ENCODE measurements around the gene C6orf62. TPM values are rescaled to one million over a fixed set of nuclear protein-coding genes. Genes with fewer than 3 reads are reported as not detected.
A peak's percentile ranks its signal among the peaks of the same experiment; 100 is the strongest.
"Not testable (repeated sequence)": the region's sequence is repeated elsewhere in the genome, so short reads cannot be mapped to it uniquely, and the experiment has no call there.

The C6orf62 gene
- total and polyA plus RNA-seq, 4 donors = 29.6 to 58.6 (median 49.4) TPM

DNA sequence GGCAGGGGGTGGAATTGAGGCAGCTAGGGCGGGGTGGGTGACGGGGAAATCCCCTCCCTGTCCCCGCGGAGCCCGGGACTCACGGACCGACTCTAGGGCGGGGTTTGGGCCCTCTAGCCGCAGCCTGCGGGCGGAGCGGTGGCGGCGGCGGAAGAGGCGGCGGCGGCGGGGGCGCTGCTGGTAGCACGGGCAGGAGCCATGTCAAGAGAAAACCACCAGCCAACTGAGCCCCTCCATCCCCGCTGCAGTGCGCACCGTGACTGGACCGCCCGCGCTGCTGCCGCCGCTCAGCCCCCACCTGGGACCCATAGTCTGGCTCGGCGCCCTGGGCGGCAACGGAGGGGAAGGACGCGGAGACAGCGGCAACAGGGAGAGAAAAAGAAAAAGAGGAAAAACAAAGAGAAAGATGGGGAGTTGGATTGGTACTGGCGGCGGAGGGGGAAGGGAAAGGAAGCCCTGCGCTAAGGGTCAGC, 1.2 kb upstream of the C6orf62 start:
- H3K4me1 ChIP-seq (ENCODE audit: control insufficient read depth in 4 of 4, insufficient read depth in 4 of 4, low read length in 3 of 4) = peaks cover 2 to 42% (median 27%) of the 10 kb centered on the region in 4 donors
- H3K27me3 ChIP-seq (ENCODE audit: control insufficient read depth in 4 of 4, insufficient read depth in 4 of 4, low read length in 3 of 4) = no peaks in the 10 kb centered on the region
- no peaks in the 10 kb centered on the region for H3K9me3 ChIP-seq (ENCODE audit: control insufficient read depth in 4 of 4, low read length in 3 of 4)
- H3K36me3 ChIP-seq (ENCODE audit: control insufficient read depth in 4 of 4, insufficient read depth in 3 of 4, low read depth in 1 of 4, low read length in 3 of 4) = peaks cover 1 to 10% (median 7%) of the 10 kb centered on the region in 4 donors
- peak overlapping the region; percentile 99 to 100 for H3K27ac ChIP-seq (ENCODE audit: low read depth in 1 of 2, low read length in 2 of 2)
- peak overlapping the region; percentile 89 to 98 (median 92) for H3K4me3 ChIP-seq (ENCODE audit: low read depth in 1 of 3, low read length in 3 of 3)
- WGBS = under 1% methylated on average over 39 of the region's 39 CpGs
- DNase-seq (ENCODE audit: low spot score) = peak; percentile 67
- TF ChIP-seq, protein P1, sequence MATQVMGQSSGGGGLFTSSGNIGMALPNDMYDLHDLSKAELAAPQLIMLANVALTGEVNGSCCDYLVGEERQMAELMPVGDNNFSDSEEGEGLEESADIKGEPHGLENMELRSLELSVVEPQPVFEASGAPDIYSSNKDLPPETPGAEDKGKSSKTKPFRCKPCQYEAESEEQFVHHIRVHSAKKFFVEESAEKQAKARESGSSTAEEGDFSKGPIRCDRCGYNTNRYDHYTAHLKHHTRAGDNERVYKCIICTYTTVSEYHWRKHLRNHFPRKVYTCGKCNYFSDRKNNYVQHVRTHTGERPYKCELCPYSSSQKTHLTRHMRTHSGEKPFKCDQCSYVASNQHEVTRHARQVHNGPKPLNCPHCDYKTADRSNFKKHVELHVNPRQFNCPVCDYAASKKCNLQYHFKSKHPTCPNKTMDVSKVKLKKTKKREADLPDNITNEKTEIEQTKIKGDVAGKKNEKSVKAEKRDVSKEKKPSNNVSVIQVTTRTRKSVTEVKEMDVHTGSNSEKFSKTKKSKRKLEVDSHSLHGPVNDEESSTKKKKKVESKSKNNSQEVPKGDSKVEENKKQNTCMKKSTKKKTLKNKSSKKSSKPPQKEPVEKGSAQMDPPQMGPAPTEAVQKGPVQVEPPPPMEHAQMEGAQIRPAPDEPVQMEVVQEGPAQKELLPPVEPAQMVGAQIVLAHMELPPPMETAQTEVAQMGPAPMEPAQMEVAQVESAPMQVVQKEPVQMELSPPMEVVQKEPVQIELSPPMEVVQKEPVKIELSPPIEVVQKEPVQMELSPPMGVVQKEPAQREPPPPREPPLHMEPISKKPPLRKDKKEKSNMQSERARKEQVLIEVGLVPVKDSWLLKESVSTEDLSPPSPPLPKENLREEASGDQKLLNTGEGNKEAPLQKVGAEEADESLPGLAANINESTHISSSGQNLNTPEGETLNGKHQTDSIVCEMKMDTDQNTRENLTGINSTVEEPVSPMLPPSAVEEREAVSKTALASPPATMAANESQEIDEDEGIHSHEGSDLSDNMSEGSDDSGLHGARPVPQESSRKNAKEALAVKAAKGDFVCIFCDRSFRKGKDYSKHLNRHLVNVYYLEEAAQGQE (IDR thresholded peaks at IDR 0.05) = no peak
- TF ChIP-seq JUND (IDR thresholded peaks at IDR 0.05) (no peak), FOXA1 (IDR thresholded peaks at IDR 0.05) (no peak), GABPA (IDR thresholded peaks at IDR 0.05 in 1 of 2, conservative IDR thresholded peaks at IDR 0.05 in 1 of 2) (no peak)
- TF ChIP-seq, protein P2, sequence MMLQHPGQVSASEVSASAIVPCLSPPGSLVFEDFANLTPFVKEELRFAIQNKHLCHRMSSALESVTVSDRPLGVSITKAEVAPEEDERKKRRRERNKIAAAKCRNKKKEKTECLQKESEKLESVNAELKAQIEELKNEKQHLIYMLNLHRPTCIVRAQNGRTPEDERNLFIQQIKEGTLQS (IDR thresholded peaks at IDR 0.05) = no peak
- TF ChIP-seq, protein P3, sequence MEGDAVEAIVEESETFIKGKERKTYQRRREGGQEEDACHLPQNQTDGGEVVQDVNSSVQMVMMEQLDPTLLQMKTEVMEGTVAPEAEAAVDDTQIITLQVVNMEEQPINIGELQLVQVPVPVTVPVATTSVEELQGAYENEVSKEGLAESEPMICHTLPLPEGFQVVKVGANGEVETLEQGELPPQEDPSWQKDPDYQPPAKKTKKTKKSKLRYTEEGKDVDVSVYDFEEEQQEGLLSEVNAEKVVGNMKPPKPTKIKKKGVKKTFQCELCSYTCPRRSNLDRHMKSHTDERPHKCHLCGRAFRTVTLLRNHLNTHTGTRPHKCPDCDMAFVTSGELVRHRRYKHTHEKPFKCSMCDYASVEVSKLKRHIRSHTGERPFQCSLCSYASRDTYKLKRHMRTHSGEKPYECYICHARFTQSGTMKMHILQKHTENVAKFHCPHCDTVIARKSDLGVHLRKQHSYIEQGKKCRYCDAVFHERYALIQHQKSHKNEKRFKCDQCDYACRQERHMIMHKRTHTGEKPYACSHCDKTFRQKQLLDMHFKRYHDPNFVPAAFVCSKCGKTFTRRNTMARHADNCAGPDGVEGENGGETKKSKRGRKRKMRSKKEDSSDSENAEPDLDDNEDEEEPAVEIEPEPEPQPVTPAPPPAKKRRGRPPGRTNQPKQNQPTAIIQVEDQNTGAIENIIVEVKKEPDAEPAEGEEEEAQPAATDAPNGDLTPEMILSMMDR (IDR thresholded peaks at IDR 0.05; ENCODE audit: low read depth, low read length, missing input control) = no peak
- TF ChIP-seq, protein P4, sequence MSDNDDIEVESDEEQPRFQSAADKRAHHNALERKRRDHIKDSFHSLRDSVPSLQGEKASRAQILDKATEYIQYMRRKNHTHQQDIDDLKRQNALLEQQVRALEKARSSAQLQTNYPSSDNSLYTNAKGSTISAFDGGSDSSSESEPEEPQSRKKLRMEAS (IDR thresholded peaks at IDR 0.05) = no peak
- H3K9ac ChIP-seq (ENCODE audit: low read depth in 1 of 2, low read length in 2 of 2) = peak overlapping the region; percentile 99

DNA sequence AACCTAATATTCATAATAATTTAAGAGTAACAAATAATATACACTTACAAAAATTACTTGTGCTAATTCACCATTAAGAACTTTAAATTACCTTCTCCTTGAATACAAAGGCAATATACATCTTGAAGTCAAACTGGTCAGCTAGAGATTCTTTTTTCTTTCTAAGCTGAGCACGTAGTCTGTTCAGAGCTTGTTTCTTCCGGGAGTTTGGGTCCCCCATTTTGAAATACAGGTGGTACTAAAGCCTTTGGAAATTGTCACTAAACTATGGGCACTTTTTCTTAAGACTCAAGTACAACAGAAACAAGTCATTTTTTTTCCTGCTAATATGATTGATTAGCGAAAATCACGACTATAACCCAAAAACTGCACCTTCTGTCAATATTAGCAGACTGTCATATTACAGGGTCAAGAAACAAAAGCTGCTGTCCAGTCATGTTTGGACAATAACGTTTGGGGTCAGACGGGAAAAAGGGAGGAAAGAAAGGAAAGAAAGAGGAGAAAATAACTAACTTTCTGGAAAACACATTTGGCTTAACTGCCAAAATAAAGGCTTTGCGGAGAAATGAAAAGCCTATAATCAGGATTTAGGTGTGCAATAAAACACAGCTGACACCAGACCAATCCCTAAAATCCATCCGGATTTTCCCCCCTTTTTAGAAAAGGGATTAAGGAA, 367 bp downstream of the C6orf62 start:
- H3K36me3 ChIP-seq (ENCODE audit: control insufficient read depth in 4 of 4, insufficient read depth in 3 of 4, low read depth in 1 of 4, low read length in 3 of 4) = peaks cover 6 to 25% (median 18%) of the 10 kb centered on the region in 4 donors
- TF ChIP-seq HNF4G (IDR thresholded peaks at IDR 0.05) (no peak), YY1 (IDR thresholded peaks at IDR 0.05) (peak; percentile 66), RAD21 (IDR thresholded peaks at IDR 0.05) (no peak)
- TF ChIP-seq, protein P2 (IDR thresholded peaks at IDR 0.05) = no peak
- TF ChIP-seq, protein P1 (IDR thresholded peaks at IDR 0.05) = peak; percentile 89
- H3K9ac ChIP-seq (ENCODE audit: low read depth in 1 of 2, low read length in 2 of 2) = peak overlapping the region; percentile 53 to 96
- H3K4me1 ChIP-seq (ENCODE audit: control insufficient read depth in 4 of 4, insufficient read depth in 4 of 4, low read length in 3 of 4) = peaks cover 2 to 51% (median 27%) of the 10 kb centered on the region in 4 donors
- H3K27me3 ChIP-seq (ENCODE audit: control insufficient read depth in 4 of 4, insufficient read depth in 4 of 4, low read length in 3 of 4) = no peaks in the 10 kb centered on the region
- 6% methylated on average over 8 of the region's 8 CpGs for WGBS
- peak overlapping the region; percentile 26 to 99 for H3K27ac ChIP-seq (ENCODE audit: low read depth in 1 of 2, low read length in 2 of 2)
- H3K4me3 ChIP-seq (ENCODE audit: low read depth in 1 of 3, low read length in 3 of 3) = peak overlapping the region; percentile 83 to 92 (median 89)
- no peak for DNase-seq (ENCODE audit: low spot score)
- H3K9me3 ChIP-seq (ENCODE audit: control insufficient read depth in 4 of 4, low read length in 3 of 4) = no peaks in the 10 kb centered on the region

DNA sequence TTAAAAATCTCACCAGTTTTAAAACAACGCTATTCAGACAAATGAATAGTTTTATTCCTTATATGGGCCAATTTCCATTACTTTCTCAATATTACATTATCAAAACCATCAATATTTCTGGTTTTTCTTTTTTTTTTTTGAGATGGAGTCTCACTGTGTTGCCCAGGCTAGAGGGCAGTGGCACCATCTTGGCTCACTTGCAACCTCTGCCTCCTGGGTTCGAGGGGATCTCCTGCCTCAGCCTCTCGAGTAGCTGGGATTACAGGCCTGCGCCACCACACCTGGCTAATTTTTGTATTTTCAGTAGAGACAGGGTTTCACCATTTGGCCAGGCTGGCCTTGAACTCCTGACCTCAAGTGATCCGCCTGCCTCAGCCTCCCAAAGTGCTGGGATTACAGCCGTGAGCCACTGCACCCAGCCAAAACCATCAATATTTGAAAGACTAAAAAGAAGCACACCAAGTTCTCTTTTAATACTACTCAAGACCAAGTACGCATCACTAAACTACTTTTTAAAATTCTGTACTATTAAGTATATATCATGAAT, 2.3 kb downstream of the C6orf62 start:
- peaks cover 10 to 44% (median 34%) of the 10 kb centered on the region in 4 donors for H3K36me3 ChIP-seq (ENCODE audit: control insufficient read depth in 4 of 4, insufficient read depth in 3 of 4, low read depth in 1 of 4, low read length in 3 of 4)
- H3K27ac ChIP-seq (ENCODE audit: low read depth in 1 of 2, low read length in 2 of 2) = not testable (repeated sequence)
- 72% methylated on average over 7 of the region's 7 CpGs for WGBS

More for the DNA sequence above, 2.3 kb downstream of the C6orf62 start:
- Histone ChIP-seq H3K9ac (ENCODE audit: low read depth in 1 of 2, low read length in 2 of 2) (peak overlapping the region in 1 of 2 donors; percentile 26), H3K4me1 (ENCODE audit: control insufficient read depth in 4 of 4, insufficient read depth in 4 of 4, low read length in 3 of 4) (peaks cover 2 to 48% (median 28%) of the 10 kb centered on the region in 4 donors), H3K4me3 (ENCODE audit: low read depth in 1 of 3, low read length in 3 of 3) (peak overlapping the region in 1 of 3 donors; percentile 42)
- H3K9me3 ChIP-seq (ENCODE audit: control insufficient read depth in 4 of 4, low read length in 3 of 4); H3K27me3 ChIP-seq (ENCODE audit: control insufficient read depth in 4 of 4, insufficient read depth in 4 of 4, low read length in 3 of 4); DNase-seq (ENCODE audit: low spot score): not testable (repeated sequence)

Measured in liver (tissue), 9 donors.